Stimulated activated naive B cell treated with anti-CD40 and anti-IgM and Interleukin-4, amounts not matched to agents 10 μg/mL and 1 μg/mL and 100 μg/mL, for 72 hours (primary cell): ENCODE measurements around the gene FAM184A.

Experiments
- ATAC-seq, 2 donors: fragments of 150-1000 bp; cut with Tn5 transposase; replicated peaks; 2 replicates each; pipeline ENCODE4 v1.10.0; 2021; ENCODE audit warnings: moderate library complexity in 1 of 2
- DNase-seq: peaks from one replicate; pipeline ENCODE4 v3.0.0; 2021
- H3K27ac Mint-ChIP-seq: one replicate; pipeline ENCODE4 v1.8.0; 2022; ENCODE audit warnings: mild to moderate bottlenecking, mixed read lengths
- H3K27me3 Mint-ChIP-seq, 2 donors: one replicate each; pipeline ENCODE4 v1.8.0; 2022; ENCODE audit warnings: mixed read lengths in 2 of 2
- H3K36me3 Mint-ChIP-seq, 2 donors: one replicate each; pipeline ENCODE4 v1.8.0; 2022; ENCODE audit warnings: mixed read lengths in 2 of 2, mild to moderate bottlenecking in 1 of 2
- H3K4me1 Mint-ChIP-seq, 2 donors: one replicate each; pipeline ENCODE4 v1.8.0; 2022; ENCODE audit warnings: mixed read lengths in 2 of 2, mild to moderate bottlenecking in 1 of 2
- H3K4me3 Mint-ChIP-seq, 2 donors: one replicate each; pipeline ENCODE4 v1.8.0; 2022; ENCODE audit warnings: mild to moderate bottlenecking in 2 of 2, mixed read lengths in 2 of 2, moderate library complexity in 1 of 2
- H3K9me3 Mint-ChIP-seq, 2 donors: one replicate each; pipeline ENCODE4 v1.8.0; 2022; ENCODE audit warnings: mixed read lengths in 2 of 2, mild to moderate bottlenecking in 1 of 2

The FAM184A gene

DNA sequence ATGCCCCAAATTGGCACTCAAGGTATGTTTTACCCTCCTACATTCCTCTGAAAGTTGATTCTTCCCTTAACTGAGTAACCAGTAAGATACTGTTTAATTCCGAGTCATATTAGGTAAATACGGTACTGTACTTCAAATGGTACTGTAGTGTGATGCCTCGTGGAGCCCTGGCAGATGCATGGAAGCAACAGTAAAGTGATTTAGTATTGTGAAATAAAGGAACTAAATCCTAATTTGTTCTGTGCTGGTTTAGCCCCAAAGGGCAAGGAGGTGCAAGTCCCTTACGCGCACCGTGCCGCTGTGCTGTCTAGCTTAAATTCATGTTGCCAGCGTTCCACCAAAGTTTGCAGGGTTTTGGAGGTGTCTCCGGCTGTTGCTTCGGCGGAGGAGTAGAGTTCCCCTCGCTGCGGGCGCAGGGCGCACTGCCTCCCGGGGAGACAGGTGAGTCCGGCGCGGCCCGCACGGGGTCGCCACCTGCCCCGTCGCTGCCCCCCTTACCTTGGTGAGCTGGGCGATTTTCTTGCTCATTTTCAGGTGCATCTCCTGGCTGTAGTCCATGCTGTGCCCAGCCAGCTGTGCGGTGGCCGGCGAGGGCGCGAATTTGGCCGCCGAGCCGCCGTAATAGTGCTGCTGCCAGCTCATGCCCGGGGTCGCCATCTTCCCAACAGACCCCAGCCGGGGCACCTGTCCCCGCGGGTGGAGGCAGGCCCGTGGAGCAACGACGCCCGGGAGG, 655 bp downstream of the FAM184A start:
- peaks cover 2 to 4% of the 10 kb centered on the region in 2 donors for H3K36me3 Mint-ChIP-seq
- no peak overlapping the region for H3K27ac Mint-ChIP-seq
- H3K4me3 Mint-ChIP-seq, result peak overlapping the region; percentile 68 to 75
- no peak for DNase-seq
- peak; percentile 41 to 47 for ATAC-seq
- peaks cover 8 to 26% of the 10 kb centered on the region in 2 donors for H3K4me1 Mint-ChIP-seq
- H3K27me3 Mint-ChIP-seq, result peaks cover 34 to 36% of the 10 kb centered on the region in 2 donors
- peaks cover 3 to 8% of the 10 kb centered on the region in 2 donors for H3K9me3 Mint-ChIP-seq

- Mint-ChIP-seq H3K27ac (no peak overlapping the region), H3K4me3 (peak overlapping the region in 1 of 2 donors; percentile 68), H3K4me1 (peaks cover 8 to 26% of the 10 kb centered on the region in 2 donors), H3K36me3 (peaks cover 2 to 3% of the 10 kb centered on the region in 2 donors), H3K27me3 (peaks cover 34 to 36% of the 10 kb centered on the region in 2 donors), H3K9me3 (peaks cover 3 to 7% of the 10 kb centered on the region in 2 donors)
- DNase-seq (no peak), ATAC-seq (no peak)
Observed at GRCh38 chr6:119077391-119077642, 1.1 kb downstream of the FAM184A start.

- Mint-ChIP-seq H3K4me3 (no peak overlapping the region), H3K27ac (no peak overlapping the region), H3K36me3 (no peaks in the 10 kb centered on the region), H3K4me1 (peaks cover 8 to 26% of the 10 kb centered on the region in 2 donors), H3K9me3 (peaks cover 0 to 2% of the 10 kb centered on the region in 2 donors), H3K27me3 (peaks cover 34 to 41% of the 10 kb centered on the region in 2 donors)
- DNase-seq, result no peak
- no peak for ATAC-seq
Observed at GRCh38 chr6:119076576-119077390, 1.7 kb downstream of the FAM184A start.

DNA sequence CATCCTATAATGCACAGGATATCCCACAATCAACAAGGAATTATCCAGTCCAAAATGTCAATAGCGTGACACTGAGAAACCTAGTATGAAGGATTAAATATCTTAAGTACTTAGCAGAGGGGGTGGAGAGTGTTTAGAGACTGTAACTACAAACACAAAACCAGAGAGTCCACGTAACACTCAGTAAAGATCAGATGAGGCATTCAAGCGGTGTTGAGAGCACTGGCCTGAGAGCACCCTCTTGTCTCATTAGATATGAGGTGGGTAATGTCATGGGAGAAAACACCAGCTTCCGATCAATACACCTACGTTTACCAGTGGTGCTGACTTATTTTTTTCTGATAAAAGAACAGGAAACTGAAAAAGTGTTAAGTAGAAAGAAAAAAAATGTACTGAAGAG, 2.3 kb downstream of the FAM184A start:
- Mint-ChIP-seq H3K4me1 (peaks cover 8 to 26% of the 10 kb centered on the region in 2 donors), H3K36me3 (no peaks in the 10 kb centered on the region), H3K4me3 (no peak overlapping the region), H3K27me3 (peaks cover 34 to 42% of the 10 kb centered on the region in 2 donors), H3K9me3 (no peaks in the 10 kb centered on the region), H3K27ac (no peak overlapping the region)
- DNase-seq (no peak), ATAC-seq (no peak)

DNA sequence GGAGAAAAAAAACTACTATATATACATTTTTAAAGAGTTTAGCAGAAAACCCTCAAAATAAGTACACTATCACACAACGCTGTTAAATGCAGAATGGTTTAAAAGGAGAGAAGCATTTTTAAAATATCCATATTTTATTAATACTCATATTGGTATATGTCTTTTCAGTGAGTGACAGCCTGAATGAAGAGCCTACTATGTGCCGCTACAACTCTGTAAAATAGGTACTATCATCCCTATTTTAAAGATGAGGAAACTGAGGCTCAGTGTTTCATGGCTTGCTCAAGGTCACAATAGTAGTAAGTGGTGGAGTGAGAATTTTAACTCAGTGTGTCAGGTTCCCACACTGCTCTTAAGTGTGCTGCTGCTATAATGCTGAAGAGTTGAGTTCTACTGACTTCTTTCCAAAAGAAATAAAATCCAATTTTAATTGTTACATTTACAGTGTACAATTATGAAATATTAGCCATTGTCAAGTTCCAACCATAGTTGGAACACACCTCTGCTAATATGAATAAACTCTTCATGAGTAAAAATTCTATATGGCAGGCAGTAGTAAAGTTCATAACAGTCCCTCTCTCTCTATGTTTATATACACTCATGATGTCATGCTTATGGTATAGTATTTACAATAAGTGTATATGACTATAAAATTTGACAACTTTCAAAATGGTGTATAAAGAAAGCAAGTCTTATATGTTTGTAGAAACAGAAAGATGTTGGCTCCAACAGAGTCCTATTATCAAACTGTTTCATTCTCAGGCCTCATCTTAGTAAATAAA, 3.1 kb downstream of the FAM184A start:
- ATAC-seq, result no peak
- Mint-ChIP-seq H3K9me3 (no peaks in the 10 kb centered on the region), H3K27me3 (peaks cover 34 to 42% of the 10 kb centered on the region in 2 donors), H3K27ac (no peak overlapping the region), H3K4me1 (peaks cover 8 to 26% of the 10 kb centered on the region in 2 donors), H3K36me3 (no peaks in the 10 kb centered on the region), H3K4me3 (no peak overlapping the region)
- DNase-seq, result no peak

GRCh38 chr6:119073307-119074051, 5.0 kb downstream of the FAM184A start:
- Mint-ChIP-seq H3K9me3 (no peaks in the 10 kb centered on the region), H3K27ac (no peak overlapping the region), H3K4me1 (peaks cover 2 to 17% of the 10 kb centered on the region in 2 donors), H3K4me3 (no peak overlapping the region), H3K36me3 (no peaks in the 10 kb centered on the region), H3K27me3 (peaks cover 27 to 32% of the 10 kb centered on the region in 2 donors)
- DNase-seq, result no peak
- no peak for ATAC-seq

DNA sequence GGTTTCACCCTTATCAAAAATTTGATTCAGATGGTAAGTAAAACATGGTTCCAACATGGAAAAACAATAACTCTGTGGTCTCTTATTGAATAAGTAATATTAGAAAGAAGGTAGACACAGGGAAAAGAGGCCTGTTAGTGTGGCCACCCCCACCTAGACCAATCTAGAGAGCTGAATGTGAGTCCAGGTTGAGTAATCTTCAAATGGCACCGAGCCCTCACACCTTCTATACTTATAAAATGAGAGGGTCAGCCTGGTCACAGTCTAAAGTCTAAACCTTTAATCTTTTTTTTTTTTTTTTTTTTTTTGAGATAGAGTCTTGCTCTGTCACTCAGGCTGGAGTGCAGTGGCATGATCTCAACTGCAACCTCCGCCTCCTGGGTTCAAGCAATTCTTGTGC, 6.9 kb downstream of the FAM184A start:
- H3K4me3 Mint-ChIP-seq, result no peak overlapping the region
- DNase-seq (no peak), ATAC-seq (no peak)
- H3K27me3 Mint-ChIP-seq, result peaks cover 15 to 19% of the 10 kb centered on the region in 2 donors
- H3K4me1 Mint-ChIP-seq, result peaks cover 2 to 8% of the 10 kb centered on the region in 2 donors
- H3K36me3 Mint-ChIP-seq, result no peaks in the 10 kb centered on the region
- no peaks in the 10 kb centered on the region for H3K9me3 Mint-ChIP-seq
- H3K27ac Mint-ChIP-seq, result no peak overlapping the region

GRCh38 chr6:119067091-119067490, 11.4 kb downstream of the FAM184A start:
- no peaks in the 10 kb centered on the region for H3K4me1 Mint-ChIP-seq
- no peak for ATAC-seq
- H3K27me3 Mint-ChIP-seq, result peaks cover 0 to 4% of the 10 kb centered on the region in 2 donors
- H3K4me3 Mint-ChIP-seq, result no peak overlapping the region
- DNase-seq, result no peak
- H3K27ac Mint-ChIP-seq, result no peak overlapping the region
- H3K36me3 Mint-ChIP-seq, result no peaks in the 10 kb centered on the region
- H3K9me3 Mint-ChIP-seq, result no peaks in the 10 kb centered on the region

GRCh38 chr6:119066517-119066916, 11.9 kb downstream of the FAM184A start:
- Mint-ChIP-seq H3K27ac (no peak overlapping the region), H3K27me3 (no peaks in the 10 kb centered on the region), H3K4me1 (no peaks in the 10 kb centered on the region), H3K4me3 (no peak overlapping the region), H3K9me3 (no peaks in the 10 kb centered on the region), H3K36me3 (no peaks in the 10 kb centered on the region)
- ATAC-seq (no peak), DNase-seq (no peak)

DNA sequence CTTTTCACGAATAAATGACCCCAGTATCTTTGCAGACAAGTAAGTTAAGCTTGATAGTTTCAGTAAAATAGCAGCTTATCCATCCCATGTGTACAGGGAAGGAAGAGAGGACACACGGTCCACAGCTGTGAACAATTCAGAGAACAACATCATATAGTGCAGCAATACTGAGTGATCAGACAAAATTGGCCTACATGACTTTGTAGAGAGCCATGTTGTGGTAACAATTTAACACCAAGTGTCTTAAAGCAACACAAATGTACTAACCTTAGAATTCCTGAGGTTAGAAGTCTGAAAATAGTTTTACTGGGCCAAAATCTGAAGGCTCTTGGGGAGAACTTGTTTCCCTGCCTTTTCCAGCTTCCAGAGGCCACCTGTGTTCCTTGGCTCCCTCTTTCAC, 12.5 kb downstream of the FAM184A start:
- no peak for DNase-seq
- Mint-ChIP-seq H3K27ac (no peak overlapping the region), H3K4me3 (no peak overlapping the region), H3K36me3 (no peaks in the 10 kb centered on the region), H3K27me3 (no peaks in the 10 kb centered on the region), H3K4me1 (no peaks in the 10 kb centered on the region), H3K9me3 (no peaks in the 10 kb centered on the region)
- no peak for ATAC-seq

- no peaks in the 10 kb centered on the region for H3K36me3 Mint-ChIP-seq
- peaks cover 0 to 1% of the 10 kb centered on the region in 2 donors for H3K4me1 Mint-ChIP-seq
- H3K27ac Mint-ChIP-seq, result no peak overlapping the region
- H3K9me3 Mint-ChIP-seq, result no peaks in the 10 kb centered on the region
- no peak overlapping the region for H3K4me3 Mint-ChIP-seq
- H3K27me3 Mint-ChIP-seq, result no peaks in the 10 kb centered on the region
- ATAC-seq (no peak), DNase-seq (no peak)
Observed at GRCh38 chr6:119065382-119065781, 13.1 kb downstream of the FAM184A start.

- Mint-ChIP-seq H3K36me3 (no peaks in the 10 kb centered on the region), H3K4me1 (peaks cover 3 to 5% of the 10 kb centered on the region in 2 donors), H3K27ac (no peak overlapping the region), H3K4me3 (no peak overlapping the region), H3K9me3 (no peaks in the 10 kb centered on the region), H3K27me3 (no peaks in the 10 kb centered on the region)
- ATAC-seq (no peak), DNase-seq (no peak)
Observed at GRCh38 chr6:119063491-119063890, 15.0 kb downstream of the FAM184A start.

DNA sequence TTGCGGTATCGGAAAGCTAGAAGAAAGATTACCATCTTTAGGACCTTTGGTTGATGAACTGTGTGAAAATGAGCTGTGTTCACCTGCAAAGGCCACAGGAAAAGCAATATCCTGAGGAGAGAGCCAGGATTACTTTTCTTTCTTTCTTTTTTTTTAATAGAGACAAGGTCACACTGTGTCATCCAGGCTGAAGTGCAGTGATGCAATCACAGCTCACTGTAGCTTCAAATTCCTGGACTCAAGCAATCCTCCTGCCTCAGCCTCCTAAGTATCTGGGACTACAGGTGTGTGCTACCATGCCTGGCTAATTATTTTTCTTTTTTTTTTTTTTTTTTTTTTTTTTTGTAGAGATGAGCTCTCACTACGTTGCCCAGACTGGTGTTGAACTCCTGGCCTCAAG, 17.2 kb downstream of the FAM184A start:
- no peaks in the 10 kb centered on the region for H3K36me3 Mint-ChIP-seq
- no peaks in the 10 kb centered on the region for H3K27me3 Mint-ChIP-seq
- H3K27ac Mint-ChIP-seq, result no peak overlapping the region
- peaks cover 3 to 5% of the 10 kb centered on the region in 2 donors for H3K4me1 Mint-ChIP-seq
- ATAC-seq, result no peak
- H3K4me3 Mint-ChIP-seq, result no peak overlapping the region
- no peaks in the 10 kb centered on the region for H3K9me3 Mint-ChIP-seq
- DNase-seq, result no peak
